Skeletal muscle tissue (tissue), 4 donors: Measurements from ENCODE around the gene COL15A1. TPM values are rescaled to one million over a fixed set of nuclear protein-coding genes. Genes with fewer than 3 reads are reported as not detected.

Experiments used
- H3K27ac ChIP-seq: one replicate; pipeline ENCODE4 v1.7.0; 2013; ENCODE audit warnings: mild to moderate bottlenecking, low read depth, low read length, inconsistent platforms
- H3K27me3 ChIP-seq, 3 donors: one replicate each; pipeline ENCODE4 v1.7.0; 2013; ENCODE audit warnings: low read length in 3 of 3; ENCODE audit not compliant: control insufficient read depth in 3 of 3, insufficient read depth in 3 of 3
- H3K36me3 ChIP-seq, 3 donors: one replicate each; pipeline ENCODE4 v1.7.0; 2013; ENCODE audit warnings: low read length in 3 of 3; ENCODE audit not compliant: control insufficient read depth in 3 of 3, insufficient read depth in 3 of 3
- H3K4me1 ChIP-seq, 3 donors: one replicate each; pipeline ENCODE4 v1.7.0; 2013; ENCODE audit warnings: low read length in 3 of 3, mild to moderate bottlenecking in 3 of 3; ENCODE audit not compliant: control insufficient read depth in 3 of 3, insufficient read depth in 3 of 3
- H3K4me3 ChIP-seq, 3 donors: one replicate each; pipeline ENCODE4 v1.7.0; 2013; ENCODE audit warnings: low read length in 3 of 3
- H3K9ac ChIP-seq, 3 donors: one replicate each; pipeline ENCODE4 v1.7.0; 2013; ENCODE audit warnings: low read length in 3 of 3, mild to moderate bottlenecking in 3 of 3, moderate library complexity in 2 of 3, low read depth in 1 of 3
- H3K9me3 ChIP-seq, 3 donors: one replicate each; pipeline ENCODE4 v1.7.0; 2013; ENCODE audit warnings: low read length in 3 of 3; ENCODE audit not compliant: control insufficient read depth in 3 of 3
- total RNA-seq: library from RNA; depleted of rRNA; stranded (reverse); fragments of >200 nt; gene quantifications from one replicate; pipeline ENCODE4 v1.2.3, GENCODE V29; 2014
- donor health status: Osteomylitis.

Gene COL15A1
- total RNA-seq, 1 donor from 2014 or later, result 178 TPM

- Histone ChIP-seq H3K4me3 (peak overlapping the region in 1 of 3 donors; percentile 73), H3K9ac (peak overlapping the region in 1 of 3 donors; percentile 41)
These were observed 159.6 kb downstream of the COL15A1 start for GRCh38 chr9:99103054-99103895.

GRCh38 chr9:99103901-99104458 is 160.3 kb downstream of the COL15A1 start:
- Histone ChIP-seq H3K9ac (peak overlapping the region; percentile 71 to 82 (median 74)), H3K36me3 (no peaks in the 10 kb centered on the region), H3K4me3 (peak overlapping the region; percentile 73 to 82 (median 76)), H3K9me3 (peaks cover 0 to 3% (median 0%) of the 10 kb centered on the region in 3 donors), H3K27ac (peak overlapping the region; percentile 80), H3K27me3 (no peaks in the 10 kb centered on the region), H3K4me1 (peaks cover 24 to 32% (median 29%) of the 10 kb centered on the region in 3 donors)

More at GRCh38 chr9:99103054-99103895, 159.6 kb downstream of the COL15A1 start:
- H3K27ac ChIP-seq, result peak overlapping the region; percentile 80
- H3K4me1 ChIP-seq, result peaks cover 24 to 31% (median 29%) of the 10 kb centered on the region in 3 donors
- peaks cover 0 to 3% (median 0%) of the 10 kb centered on the region in 3 donors for H3K9me3 ChIP-seq
- no peaks in the 10 kb centered on the region for H3K36me3 ChIP-seq
- no peaks in the 10 kb centered on the region for H3K27me3 ChIP-seq

GRCh38 chr9:99104459-99105151 is 160.9 kb downstream of the COL15A1 start, which contains the start of gene TGFBR1:
TGFBR1 (plus strand) TSS chr9:99105113; CDS start chr9:99105206, 93 bp downstream.
- peak within 1 kb of the TSS; percentile 86 for H3K27ac ChIP-seq
- H3K9me3 ChIP-seq, result no peaks in the 10 kb centered on the region
- H3K9ac ChIP-seq, result peak within 1 kb of the TSS; percentile 79 to 83 (median 81)
- H3K4me1 ChIP-seq, result peaks cover 28 to 32% (median 32%) of the 10 kb centered on the region in 3 donors
- H3K36me3 ChIP-seq, result no peaks in the 10 kb centered on the region
- H3K27me3 ChIP-seq, result no peaks in the 10 kb centered on the region
- peak within 1 kb of the TSS; percentile 76 to 82 (median 80) for H3K4me3 ChIP-seq

GRCh38 chr9:99105152-99106043 is 161.7 kb downstream of the COL15A1 start:
- Histone ChIP-seq H3K27me3 (no peaks in the 10 kb centered on the region), H3K4me1 (peaks cover 28 to 32% (median 32%) of the 10 kb centered on the region in 3 donors), H3K27ac (peak overlapping the region; percentile 86), H3K36me3 (no peaks in the 10 kb centered on the region), H3K9me3 (no peaks in the 10 kb centered on the region), H3K4me3 (peak overlapping the region; percentile 76 to 80 (median 76)), H3K9ac (peak overlapping the region; percentile 79 to 83 (median 81))

- no peaks in the 10 kb centered on the region for H3K9me3 ChIP-seq
- peak overlapping the region; percentile 86 for H3K27ac ChIP-seq
- H3K4me1 ChIP-seq, result peaks cover 28 to 32% (median 32%) of the 10 kb centered on the region in 3 donors
These were observed 162.3 kb downstream of the COL15A1 start for GRCh38 chr9:99106044-99106375.

GRCh38 chr9:99107421-99107820 is 163.7 kb downstream of the COL15A1 start:
- Histone ChIP-seq H3K36me3 (no peaks in the 10 kb centered on the region), H3K9ac (peak overlapping the region in 2 of 3 donors; percentile 4 to 9), H3K4me1 (peaks cover 33 to 41% (median 38%) of the 10 kb centered on the region in 3 donors), H3K27ac (no peak overlapping the region), H3K4me3 (peak overlapping the region in 1 of 3 donors; percentile 17), H3K27me3 (no peaks in the 10 kb centered on the region), H3K9me3 (no peaks in the 10 kb centered on the region)

More at GRCh38 chr9:99106044-99106375, 162.3 kb downstream of the COL15A1 start:
- Histone ChIP-seq H3K9ac (peak overlapping the region; percentile 79 to 83 (median 81)), H3K36me3 (no peaks in the 10 kb centered on the region), H3K4me3 (peak overlapping the region; percentile 76 to 80 (median 76)), H3K27me3 (no peaks in the 10 kb centered on the region)

- H3K27ac ChIP-seq, result no peak overlapping the region
- H3K9ac ChIP-seq, result no peak overlapping the region
- H3K4me1 ChIP-seq, result peaks cover 36 to 47% (median 44%) of the 10 kb centered on the region in 3 donors
- H3K4me3 ChIP-seq, result no peak overlapping the region
- no peaks in the 10 kb centered on the region for H3K27me3 ChIP-seq
- H3K36me3 ChIP-seq, result no peaks in the 10 kb centered on the region
- H3K9me3 ChIP-seq, result no peaks in the 10 kb centered on the region
These were observed 164.4 kb downstream of the COL15A1 start for GRCh38 chr9:99108131-99108530.

- Histone ChIP-seq H3K36me3 (no peaks in the 10 kb centered on the region), H3K27me3 (no peaks in the 10 kb centered on the region), H3K4me3 (no peak overlapping the region), H3K9ac (no peak overlapping the region), H3K4me1 (peaks cover 38 to 45% (median 40%) of the 10 kb centered on the region in 3 donors), H3K9me3 (no peaks in the 10 kb centered on the region), H3K27ac (no peak overlapping the region)
These were observed 165.8 kb downstream of the COL15A1 start for GRCh38 chr9:99109522-99109921.
